Measurements from ENCODE around the gene SLFNL1.
A peak's percentile ranks its signal among the peaks of the same experiment; 100 is the strongest.

The SLFNL1 gene

GRCh38 chr1:41019353-41019745, 2.2 kb downstream of the SLFNL1 start:
- DNase-seq = no peak

- DNase-seq = no peak
These were observed 3.5 kb downstream of the SLFNL1 start for GRCh38 chr1:41018018-41018410.

GRCh38 chr1:41017141-41018017, 4.1 kb downstream of the SLFNL1 start:
- no peak for DNase-seq

DNA sequence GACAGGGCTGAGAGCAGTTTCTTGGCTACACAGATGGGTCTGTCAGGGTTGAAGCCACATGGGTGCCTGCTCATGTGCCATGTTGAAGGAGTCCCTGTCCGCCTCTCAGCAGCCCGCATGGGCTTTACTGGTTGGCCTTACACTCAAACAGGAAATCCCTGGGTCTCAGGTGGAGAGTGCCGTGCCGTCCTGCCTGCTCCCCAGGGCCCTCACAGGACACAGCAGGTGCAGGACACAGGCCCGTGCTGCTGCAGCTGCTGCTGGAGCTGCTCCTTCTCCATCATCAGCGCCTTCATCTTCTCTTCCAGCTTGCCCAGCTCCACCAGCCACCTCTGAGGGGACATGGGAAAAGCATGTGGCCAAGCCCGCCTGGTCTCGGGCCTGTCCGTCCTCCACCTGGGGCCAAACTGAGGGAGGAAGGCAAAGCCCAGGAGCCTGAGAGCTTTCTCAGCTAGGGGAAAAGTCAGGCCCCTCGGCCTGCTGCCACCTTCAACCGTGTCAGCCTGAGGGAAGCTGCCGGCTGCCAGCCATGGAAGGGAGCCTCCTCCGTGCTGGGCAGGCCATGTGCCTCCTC, 5.5 kb downstream of the SLFNL1 start:
- DNase-seq = no peak

DNA sequence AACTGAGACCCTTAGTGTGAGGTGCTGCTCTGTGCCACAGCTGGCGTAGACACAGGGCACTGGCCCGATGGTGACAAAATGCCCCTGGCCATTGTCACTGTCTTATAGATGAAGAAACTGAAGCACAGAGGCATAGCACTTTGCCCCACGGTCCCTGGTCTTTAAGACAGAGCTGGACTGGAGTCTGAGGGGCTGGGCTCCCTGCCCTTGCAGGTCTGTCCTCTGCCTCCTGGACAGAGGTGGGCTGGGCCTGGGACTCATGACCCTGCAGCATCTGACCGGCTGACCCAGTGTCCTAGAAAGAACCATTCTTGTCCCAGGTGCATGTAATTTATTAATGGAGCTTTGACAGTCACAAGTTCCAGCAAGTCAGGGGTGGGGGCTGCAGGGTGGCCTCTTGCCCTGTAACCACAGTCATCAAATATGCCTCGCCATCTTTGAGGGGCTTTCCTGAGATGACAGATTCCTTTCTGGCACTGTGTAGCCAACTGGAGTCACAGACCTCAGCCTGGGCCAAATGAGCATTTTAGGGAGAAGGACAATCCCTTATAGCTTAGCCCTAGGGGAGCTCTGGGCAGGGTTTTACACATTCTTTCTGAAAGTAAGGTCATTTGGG, 6.1 kb downstream of the SLFNL1 start:
- DNase-seq = no peak

DNA sequence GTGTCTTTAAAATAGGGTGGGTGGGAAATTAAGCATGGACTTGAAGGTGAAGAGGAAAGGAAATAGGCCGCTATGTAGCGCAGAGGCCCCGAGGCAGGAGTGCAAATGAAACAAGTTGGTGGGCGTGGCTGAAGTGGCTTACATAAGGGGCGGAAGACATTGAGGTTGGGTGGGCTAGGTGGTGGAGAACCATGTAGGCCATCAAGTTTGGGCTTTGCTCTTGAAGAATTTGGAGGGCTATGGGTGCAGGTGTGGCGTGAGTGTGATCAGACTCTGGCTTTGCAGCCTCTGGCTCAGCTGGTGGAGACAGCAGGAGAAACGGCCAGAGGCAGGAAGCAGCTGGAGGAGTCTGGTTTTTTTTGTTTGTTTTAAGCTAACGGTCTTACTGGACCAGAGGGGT, 6.7 kb downstream of the SLFNL1 start:
- no peak for DNase-seq

- no peak for DNase-seq
These were observed 7.7 kb downstream of the SLFNL1 start for GRCh38 chr1:41013796-41014195.

DNA sequence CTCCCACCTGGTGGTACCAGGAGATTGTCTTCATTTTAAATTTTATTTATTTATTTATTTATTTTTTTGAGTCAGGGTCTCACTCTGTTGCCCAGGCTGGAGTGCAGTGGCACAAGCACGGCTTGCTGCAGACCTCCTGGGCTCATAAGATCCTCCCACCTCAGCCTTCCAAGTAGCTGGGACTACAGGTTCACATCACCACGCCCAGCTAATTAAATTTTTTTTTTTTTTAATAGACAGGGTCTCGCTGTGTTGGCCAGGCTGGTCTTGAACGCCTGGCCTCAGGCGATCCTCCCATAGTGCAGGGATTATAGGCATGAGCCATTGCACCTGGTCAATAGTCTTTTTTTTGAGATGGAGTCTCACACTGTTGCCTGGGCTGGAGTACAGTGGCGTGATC, 8.5 kb downstream of the SLFNL1 start:
- DNase-seq = no peak

GRCh38 chr1:41010345-41010744, 11.2 kb downstream of the SLFNL1 start:
- no peak for DNase-seq

DNA sequence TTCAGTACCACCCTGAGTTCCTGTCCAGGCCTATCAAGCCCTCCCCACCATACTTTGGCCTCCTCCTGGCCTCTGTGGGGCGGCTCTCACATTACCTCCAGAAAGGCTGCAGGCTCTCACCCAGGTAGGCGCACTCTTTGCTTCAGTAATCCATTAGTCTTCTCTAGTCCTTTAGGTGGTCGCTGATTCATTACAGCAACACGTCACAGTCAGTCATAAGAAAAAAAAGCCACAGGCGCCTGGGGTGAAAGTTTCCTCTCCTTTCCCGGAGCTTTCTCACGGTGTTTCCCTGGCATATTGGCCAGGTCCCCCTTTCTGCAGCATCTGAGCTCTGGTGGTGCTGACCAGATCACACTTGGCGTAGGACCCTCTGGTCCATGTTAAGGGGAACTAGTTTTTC, 12.1 kb downstream of the SLFNL1 start:
- no peak for DNase-seq

DNA sequence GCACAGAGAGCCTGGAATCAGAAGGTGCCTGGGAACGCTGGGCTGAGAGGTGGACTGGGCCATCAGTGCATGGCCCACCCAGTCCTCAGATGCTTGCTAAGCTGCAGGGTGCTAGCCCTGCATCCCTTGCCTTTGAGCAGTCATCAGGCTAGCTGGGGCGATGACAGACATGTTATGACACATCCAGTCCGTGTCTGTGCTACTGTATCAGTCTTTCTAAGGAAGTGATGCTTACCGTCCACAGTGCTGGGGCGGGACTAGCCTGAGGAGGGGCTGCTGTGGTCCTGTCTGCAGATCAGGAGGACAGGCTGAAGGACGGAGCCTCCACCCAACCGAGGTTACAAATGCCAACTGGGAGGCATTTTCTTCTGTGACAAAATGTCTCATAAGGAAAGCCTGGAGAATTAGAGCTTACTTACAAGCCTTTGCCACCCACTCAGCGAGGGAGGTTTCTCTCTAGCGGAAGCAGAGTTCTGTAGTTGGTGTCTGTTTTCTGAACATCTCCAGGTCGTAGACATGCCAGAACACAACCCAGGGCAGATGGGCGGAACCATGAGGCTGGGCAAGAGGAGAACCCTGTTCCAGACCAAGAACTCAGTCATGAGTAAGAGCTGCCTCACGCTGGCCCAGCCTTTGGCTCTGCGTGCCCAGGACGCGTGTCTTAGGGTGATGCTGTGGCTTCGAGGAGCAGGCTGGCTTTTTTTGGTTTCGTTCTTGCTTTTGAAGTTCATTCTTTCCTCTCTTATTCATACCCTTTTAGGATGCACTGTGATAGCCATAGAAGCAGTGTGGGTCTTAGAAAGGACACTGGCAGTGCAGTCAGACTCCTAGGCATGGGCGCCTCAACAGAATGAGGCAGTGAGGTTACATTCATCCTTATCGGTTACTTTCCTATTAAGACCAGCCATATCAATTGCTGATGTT, 14.3 kb downstream of the SLFNL1 start:
- peak; percentile 23 for DNase-seq

GRCh38 chr1:41005876-41006275, 15.6 kb downstream of the SLFNL1 start:
- no peak for DNase-seq

GRCh38 chr1:41003640-41004220, 17.8 kb downstream of the SLFNL1 start:
- DNase-seq = peak; percentile 100

DNA sequence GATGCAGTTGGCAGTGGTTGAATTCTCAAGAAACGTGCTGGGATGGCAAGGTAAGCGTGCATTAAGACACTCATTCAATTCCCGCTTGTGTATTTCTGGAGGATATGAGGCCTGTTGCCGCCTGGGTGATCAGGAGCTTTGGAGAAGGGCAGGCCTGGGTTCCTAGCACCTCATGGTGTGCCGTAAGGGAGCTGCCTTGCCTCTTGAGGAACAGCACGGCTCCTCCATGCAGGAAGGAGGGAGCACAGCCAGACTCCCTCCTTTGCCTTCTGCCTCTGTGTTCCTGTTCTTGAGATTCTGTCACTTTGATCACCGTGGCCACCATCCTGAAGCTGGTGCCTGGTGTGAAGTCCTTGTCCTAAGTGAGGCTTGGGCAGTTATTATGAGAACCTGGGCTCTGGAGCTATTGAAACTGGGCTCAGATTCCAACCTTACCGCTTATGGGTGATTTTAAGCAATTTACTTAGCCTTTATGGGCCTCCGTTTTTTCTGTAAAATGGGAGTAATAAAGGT, 18.3 kb downstream of the SLFNL1 start:
- no peak for DNase-seq

- no peak for DNase-seq
These were observed 22.9 kb downstream of the SLFNL1 start for GRCh38 chr1:40998668-40999067.

GRCh38 chr1:40997096-40997495, 24.4 kb downstream of the SLFNL1 start:
- no peak for DNase-seq

DNA sequence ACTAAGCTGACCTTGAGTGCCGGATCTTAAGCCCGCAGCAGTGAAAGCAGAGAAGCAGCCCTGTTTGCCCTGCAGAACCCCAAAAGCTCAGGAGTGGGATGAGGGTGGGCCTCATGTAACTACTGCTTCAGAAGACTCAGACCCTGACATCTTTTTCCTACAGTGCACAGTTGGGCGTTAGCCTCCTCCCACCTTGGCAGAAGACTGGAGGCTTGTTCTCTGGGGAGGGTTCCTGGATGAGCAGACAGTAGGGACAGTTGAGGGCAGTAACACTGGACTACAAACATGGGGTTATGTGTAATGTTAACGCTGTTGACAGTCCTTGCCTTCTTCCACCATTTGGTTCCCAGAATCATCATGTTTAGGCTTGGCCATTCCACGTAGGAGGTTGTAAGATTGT, 32.5 kb downstream of the SLFNL1 start:
- no peak for DNase-seq

GRCh38 chr1:40988280-40988679, 33.2 kb downstream of the SLFNL1 start:
- DNase-seq = no peak

DNA sequence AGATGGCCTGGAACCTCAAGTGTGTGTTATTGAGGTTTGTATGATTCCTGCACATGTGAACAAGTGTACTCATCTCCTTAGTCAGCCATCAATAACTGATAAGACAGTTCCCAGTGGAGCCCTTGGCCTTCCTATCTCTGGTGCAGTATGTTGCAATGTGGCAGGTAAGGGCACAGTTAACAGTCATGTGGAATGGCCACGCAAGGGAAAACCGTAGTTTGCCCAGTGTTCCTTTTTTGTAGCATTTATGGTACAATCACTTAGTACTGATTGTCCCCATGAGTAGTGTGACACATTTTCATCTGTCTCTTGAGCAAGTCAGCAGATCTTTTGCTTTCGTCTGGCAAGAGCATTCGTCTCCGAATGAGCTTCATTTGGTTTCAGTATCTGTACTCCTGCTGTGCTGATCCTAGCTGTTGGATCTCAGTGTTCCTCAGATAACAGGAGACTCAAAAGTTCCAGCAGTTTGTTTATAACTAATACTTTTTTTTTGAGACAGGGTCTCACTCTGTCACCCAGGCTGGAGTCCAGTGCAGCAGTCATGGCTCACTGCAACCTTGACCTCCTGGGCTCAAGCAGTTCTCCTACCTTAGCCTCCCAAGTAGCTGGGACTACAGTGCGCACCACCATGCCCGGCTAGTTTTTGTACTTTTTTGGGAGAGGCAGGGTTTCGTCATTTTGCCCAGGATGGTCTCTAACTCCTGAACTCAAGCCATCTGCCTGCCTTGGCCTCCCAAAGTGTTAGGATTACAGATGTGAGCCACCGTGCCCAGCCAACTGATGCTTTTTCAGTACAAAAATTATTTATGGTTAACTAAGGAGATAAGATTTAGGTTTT, 33.9 kb downstream of the SLFNL1 start:
- no peak for DNase-seq

- peak; percentile 50 for DNase-seq
These were observed 34.6 kb downstream of the SLFNL1 start for GRCh38 chr1:40986956-40987355.

DNA sequence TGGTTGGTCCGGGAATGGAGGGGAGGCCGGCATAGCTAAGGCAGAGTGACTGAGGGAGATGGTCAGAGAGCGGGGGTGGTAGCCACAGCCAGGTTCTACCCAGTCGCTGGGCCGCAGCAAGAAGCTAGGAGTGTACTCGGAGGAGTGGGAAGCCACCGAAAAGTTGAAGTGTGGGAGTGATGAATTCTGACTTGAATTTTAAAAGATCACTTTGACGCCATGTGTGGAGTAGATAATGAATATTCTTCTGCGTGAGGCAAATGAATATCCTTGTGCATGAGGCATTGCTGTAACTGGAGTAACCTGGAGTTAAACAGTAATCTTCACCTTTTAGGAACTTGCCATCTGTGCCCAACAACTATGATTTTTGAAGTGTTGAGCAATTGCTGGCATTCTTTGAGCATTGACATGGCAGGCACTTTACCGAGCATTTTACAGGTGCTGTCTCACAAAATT, 35.2 kb downstream of the SLFNL1 start:
- DNase-seq = no peak
